ENCODE data around the gene IFITM2.
"Not testable (repeated sequence)": the region's sequence is repeated elsewhere in the genome, so short reads cannot be mapped to it uniquely, and the experiment has no call there.

Gene IFITM2

DNA sequence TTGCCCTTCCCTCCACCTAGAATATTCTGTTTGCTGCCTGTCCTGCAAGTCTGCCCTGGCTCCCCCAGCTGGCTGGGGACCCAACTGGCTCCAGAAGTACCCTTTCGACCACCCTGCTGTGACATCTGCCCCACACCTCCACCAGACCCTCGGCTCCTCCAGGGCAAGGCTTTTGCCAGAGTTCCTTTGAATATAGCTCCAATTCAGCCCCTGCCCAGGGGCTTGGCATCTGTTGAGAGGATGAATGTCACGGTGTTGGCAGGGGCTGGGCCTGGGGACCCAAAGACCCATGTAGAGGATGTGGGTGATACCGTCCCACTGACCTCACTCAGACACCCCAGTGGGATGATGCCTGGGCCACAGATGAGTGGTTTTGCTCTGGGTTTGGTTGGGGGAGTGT is 25.4 kb upstream of the IFITM2 start:
- no peak for DNase-seq

DNA sequence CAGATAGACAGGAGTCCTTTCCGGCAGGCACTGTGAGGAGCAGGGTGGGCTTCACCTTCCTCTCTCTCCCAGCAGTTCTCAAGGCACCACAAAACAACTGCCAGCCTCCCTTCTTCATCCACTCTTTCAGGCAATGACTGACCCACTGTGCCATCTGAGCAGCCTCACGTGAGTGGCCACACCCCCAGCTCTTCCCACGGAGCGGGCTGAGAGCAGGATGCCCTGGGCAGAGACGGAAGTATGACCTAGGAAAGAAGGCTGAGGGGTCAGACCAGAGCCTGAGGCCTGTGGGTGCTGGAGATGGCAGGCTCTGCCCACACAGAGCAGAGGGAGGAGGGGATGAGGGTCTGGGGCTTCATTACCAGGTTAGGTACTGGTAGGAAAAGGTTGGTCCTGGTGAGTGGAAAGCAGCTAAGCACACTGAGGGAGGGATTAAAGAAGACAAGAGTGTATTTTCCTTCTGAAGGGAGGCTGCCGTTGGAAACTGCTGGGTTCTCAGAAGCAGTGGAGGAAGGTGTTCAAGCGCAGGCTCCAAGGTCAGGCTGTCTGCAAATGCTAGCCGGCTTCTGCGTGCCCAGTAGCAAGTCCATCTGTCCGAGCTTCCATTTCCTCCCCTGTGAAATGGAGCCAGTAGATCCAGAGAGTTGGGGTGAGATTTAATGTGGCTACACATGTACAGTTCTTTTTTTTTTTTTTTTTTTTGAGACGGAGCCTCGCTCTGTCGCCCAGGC is 24.8 kb upstream of the IFITM2 start:
- DNase-seq, result no peak

DNA sequence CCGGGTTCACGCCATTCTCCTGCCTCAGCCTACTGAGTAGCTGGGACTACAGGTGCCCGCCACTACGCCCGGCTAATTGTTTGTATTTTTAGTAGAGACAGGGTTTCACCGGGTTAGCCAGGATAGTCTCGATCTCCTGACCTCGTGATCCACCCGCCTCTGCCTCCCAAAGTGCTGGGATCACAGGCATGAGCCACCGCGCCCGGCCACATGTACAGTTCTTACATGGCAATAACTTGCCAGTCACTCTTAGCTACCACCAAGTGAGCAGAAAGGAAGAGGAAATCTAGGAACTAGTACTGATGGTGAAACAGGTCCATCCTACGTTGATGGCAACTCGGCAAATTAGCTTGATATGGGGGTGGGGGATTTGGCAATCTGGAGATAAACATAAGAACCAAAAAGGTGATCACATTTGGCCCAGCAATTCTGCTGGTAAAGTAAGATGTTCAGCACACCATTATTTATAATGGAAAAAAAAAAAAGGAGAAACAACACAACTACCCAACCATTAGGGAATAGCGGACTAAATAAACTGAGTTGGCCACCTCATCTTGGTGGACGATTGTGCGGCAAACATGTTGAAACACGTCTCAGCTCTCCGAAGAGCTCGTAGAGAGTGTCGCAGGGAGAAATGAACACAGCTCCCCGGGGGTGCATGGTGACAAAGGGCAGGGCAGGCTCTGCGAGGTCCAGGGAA is 24.1 kb upstream of the IFITM2 start:
- no peak for DNase-seq

DNA sequence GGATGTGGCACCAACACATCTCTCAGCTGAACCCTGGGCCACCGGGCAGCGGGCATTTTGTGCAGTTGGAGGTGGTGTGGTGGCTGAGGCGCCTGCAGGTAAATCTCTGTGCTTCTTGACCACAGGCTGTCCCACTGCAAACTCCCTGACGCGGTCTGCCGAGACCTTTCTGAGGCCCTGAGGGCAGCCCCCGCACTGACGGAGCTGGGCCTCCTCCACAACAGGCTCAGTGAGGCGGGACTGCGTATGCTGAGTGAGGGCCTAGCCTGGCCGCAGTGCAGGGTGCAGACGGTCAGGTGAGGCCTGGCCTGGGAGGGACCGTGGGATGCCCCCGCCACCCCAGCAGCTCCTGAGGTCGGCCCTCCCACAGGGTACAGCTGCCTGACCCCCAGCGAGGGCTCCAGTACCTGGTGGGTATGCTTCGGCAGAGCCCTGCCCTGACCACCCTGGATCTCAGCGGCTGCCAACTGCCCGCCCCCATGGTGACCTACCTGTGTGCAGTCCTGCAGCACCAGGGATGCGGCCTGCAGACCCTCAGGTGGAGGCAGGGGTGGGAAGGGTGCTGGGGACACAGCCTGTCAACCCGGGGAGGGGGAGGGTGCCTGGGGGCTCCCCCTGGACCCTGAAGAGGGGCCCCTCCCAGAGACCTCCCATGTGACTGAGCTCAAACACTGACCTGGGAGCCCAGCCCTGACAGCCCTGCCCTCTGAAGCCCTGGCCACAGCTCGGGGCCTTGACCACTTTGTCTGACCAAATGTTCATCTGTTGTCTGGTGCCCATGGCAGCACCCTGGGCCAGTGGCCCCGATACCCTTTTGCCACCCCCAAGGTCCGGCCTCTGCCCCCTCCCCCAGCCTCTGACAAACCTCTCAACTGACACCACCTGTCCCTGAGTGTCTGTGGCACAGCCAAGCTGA is 23.3 kb upstream of the IFITM2 start:
- DNase-seq, result no peak

DNA sequence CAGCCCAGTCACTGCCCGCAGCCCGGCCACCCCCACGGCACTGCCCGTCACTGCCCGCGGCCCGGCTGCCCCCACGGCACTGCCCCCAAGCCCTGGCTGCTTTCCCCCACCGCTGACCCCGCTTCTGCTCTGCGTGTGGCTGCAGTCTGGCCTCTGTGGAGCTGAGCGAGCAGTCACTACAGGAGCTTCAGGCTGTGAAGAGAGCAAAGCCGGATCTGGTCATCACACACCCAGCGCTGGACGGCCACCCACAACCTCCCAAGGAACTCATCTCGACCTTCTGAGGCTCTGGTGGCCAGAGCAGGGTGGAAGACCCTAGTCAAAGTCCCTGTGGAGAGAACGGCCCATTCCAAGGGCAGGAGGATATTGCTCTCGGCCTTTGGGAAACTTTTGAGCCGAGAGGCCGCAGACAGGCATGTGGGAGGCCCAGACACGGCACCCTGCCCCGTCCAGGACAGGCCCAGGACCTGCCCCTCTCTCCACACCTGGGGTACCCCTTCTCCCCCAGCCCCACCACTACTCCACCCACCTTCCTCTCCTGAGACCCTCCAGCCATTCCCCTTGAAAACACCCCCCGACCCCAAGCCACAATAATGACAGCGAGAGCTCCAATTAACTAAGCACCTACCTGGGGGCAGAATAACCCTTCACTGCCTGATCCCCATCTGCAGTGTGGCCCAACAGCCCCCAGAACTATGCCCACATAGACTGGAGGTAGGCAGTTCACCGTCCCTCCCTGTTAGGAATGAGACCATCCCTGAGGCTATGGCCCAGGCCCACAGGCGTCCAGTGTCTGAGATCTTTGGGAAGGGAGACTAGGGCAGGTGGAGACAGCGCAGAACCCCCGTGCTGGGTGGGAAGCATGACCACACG is 22.4 kb upstream of the IFITM2 start:
- no peak for DNase-seq

DNA sequence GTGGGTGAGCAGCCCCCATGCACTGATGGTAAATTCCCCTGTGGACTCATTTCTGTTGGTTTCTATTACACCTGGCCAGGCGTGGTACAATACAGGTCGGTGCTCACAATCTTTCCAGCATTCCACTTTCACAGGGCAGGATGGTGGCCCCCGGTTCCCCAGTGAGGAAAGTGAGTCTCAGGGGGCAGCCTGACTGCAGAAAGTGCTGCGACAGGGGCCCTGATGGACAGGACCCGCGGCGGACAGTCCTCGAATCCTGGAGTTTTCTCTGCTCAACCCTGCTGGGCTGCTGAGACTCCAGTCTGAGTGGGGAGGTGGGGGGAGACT is 21.8 kb upstream of the IFITM2 start:
- DNase-seq, result no peak

DNA sequence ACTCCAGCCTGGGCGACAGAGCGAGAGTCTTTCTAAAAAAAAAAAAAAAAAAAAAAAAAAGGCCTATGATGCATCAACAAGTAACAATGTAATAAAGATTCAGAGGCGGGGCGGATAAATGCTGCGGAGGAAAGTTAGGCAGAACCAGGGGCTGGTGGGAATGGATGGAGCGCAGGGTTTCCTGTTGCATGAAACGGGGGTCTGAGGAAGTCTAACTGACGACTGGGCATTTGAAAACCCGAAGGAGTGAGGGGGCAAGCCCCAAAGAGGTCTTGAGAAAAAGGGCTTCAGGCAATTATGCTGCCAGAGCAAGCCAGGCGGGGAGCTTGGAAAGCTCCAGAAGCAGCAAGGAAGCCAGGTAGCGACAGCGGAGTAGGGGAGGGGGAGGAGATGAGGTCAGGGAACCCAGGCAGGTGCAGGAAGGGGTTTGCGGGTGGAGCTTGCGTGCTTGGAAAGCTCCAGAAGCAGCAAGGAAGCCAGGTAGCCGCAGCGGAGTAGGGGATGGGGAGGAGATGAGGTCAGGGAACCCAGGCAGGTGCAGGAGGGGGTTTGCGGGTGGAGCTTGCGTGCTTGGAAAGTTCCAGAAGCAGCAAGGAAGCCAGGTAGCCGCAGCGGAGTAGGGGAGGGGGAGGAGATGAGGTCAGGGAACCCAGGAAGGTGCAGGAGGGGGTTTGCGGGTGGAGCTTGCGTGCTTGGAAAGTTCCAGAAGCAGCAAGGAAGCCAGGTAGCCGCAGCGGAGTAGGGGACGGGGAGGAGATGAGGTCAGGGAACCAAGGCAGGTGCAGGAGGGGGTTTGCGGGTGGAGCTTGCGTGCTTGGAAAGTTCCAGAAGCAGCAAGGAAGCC is 20.4 kb upstream of the IFITM2 start:
- DNase-seq, result not testable (repeated sequence)

DNA sequence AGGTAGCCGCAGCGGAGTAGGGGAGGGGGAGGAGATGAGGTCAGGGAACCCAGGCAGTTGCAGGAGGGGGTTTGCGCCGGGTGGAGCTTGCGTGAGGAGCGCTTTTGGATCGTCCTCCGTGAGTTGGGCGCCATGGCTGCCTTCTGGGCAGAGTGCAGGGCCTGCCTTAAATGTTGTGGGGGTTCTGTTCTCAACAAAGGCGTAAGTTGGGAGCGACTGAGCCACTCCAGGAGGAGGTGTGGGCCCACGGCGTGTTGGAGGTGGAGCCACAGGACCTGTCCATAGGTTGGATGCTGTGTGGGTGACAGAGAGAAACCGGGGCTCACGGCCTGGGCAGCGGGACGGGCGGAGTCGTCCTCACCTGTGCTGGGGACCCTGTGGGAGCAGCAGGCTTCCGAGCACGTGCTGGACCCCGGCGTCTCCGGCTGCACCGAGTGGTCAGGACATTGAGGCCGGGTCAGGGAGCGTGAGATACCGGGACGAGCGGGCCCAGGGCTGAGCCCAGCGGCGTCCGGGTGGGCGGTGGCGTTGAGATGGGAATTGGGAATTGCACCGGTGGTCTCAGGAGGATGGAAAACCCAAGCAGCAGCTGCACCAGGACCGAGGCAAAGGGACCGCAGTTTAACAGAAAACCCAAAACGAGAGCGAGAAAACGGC is 19.7 kb upstream of the IFITM2 start:
- DNase-seq, result no peak

DNA sequence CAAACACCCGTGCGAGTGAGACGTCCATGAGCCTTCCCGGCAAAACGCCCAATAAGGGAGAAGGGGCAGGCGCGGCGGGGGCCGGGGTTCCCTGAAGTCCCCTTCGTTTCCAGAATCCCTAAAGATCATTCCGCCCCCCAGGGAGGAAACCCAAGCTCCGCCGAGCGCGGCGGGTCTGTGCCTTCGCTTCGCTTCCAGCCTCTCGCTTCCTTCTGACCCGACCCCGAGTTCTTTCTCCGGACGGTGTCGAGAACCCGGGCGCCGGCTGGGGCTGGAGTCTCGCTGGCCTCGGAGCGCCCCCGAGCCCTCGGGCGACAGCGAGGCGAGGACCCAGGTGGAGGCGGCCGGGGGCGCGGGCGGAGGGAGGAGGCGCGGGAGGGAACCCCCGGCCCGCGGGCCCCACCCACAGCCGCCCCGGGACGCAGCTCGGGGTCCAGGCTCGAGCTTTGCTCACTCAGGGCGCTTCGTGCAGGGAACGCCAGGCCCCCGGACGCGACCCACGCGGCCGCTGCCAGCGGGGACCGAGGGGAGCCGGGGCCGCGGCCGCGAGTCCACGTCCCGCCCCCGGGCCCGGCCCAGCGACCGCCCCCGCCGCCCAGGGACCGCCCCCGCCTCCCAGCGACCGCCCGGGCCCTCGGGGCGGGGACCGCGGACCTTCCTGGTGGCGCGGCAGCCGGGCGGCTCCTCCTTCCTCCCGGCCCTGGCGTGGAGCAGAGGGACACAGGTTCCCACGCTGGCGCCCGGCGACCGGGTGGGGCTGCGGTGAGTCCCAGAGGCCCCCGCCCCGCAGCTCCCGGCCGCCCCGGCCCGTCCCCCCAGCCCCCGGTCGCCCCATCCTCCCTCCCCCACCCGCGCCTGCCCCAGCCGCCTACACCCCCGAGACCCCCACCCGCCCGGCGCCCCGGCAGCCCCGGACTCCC is 18.9 kb upstream of the IFITM2 start, which contains the start of gene PGGHG:
PGGHG (plus strand) TSS at position 649 of the 920 bp plus-strand sequence. CDS start 691 bp downstream, outside the sequence.
- peak; percentile 29 for DNase-seq

DNA sequence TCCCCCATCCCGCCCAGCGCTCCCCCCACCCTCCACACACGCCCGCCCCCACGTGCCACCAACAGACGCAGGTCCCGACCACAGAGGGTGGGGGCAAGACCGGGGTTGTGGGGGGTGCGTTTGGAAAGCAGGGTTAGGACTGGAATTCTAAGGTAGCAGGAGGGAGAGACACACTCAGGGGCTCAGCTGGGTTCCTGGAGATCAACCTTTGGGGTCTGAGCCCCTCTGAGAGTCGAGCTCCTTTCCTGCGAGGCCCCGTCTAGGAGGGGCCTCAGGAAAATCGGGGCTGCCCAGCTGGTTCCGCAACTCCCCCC is 18.3 kb upstream of the IFITM2 start:
- no peak for DNase-seq

DNA sequence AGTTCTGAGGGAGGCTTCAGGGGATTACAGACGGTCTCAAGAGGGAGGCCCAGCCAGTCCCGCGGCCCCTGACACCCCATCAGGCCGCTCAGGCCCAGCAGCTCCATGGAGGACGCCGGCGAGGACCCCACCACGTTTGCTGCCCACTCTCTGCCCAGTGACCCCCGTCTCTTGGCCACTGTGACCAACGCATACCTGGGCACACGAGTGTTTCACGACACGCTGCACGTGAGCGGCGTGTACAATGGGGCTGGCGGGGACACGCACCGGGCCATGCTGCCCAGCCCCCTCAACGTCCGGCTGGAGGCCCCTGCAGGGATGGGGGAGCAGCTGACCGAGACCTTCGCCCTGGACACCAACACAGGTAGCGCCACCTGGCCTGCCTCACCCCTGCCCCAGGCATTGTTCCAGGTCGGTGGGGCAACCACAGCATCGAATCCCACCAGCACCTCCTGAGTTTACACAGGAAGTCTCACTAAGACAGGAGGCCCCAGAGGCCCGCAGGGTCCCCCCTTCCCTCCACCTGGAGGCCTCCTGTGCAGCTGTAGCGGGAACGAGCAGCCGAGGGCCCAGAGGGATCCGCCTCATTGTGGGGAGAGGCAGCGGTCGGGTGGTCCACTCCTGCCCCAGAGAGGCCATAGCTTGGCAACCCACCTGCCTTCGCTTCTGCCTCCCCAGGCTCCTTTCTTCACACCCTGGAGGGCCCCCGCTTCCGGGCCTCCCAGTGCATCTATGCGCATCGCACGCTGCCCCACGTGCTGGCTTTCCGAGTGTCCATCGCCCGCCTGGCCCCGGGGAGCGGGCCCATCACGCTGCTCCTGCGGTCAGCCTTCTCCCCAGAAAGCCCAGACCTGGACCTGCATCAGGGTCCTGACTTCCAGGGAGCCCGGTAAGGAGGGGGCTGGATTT is 17.6 kb upstream of the IFITM2 start:
- no peak for DNase-seq

DNA sequence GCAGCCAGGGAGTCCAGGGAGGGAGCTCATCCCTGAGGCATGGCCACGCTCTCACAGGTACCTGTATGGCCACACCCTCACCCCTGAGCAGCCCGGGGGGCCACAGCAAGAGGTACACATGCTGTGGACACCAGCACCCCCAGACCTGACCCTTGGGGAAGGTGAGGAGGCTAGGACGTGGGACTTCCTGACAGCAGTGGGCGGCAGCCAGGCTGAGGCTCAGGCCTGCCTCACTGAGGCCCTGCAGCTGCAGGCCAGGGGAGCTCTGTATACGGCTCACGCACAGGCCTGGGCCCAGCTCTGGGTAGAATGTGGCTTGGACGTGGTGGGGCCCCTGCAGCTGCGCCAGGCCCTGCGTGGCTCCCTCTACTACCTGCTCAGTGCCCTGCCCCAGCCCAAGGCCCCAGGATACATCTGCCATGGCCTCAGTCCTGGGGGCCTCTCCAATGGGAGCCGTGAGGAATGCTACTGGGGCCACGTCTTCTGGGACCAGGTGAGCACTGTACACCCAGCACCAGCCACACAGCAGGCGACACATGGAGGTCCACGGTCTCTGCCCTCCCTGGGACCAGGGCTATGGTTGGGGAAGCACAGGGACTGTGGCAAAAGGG is 16.9 kb upstream of the IFITM2 start:
- no peak for DNase-seq

DNA sequence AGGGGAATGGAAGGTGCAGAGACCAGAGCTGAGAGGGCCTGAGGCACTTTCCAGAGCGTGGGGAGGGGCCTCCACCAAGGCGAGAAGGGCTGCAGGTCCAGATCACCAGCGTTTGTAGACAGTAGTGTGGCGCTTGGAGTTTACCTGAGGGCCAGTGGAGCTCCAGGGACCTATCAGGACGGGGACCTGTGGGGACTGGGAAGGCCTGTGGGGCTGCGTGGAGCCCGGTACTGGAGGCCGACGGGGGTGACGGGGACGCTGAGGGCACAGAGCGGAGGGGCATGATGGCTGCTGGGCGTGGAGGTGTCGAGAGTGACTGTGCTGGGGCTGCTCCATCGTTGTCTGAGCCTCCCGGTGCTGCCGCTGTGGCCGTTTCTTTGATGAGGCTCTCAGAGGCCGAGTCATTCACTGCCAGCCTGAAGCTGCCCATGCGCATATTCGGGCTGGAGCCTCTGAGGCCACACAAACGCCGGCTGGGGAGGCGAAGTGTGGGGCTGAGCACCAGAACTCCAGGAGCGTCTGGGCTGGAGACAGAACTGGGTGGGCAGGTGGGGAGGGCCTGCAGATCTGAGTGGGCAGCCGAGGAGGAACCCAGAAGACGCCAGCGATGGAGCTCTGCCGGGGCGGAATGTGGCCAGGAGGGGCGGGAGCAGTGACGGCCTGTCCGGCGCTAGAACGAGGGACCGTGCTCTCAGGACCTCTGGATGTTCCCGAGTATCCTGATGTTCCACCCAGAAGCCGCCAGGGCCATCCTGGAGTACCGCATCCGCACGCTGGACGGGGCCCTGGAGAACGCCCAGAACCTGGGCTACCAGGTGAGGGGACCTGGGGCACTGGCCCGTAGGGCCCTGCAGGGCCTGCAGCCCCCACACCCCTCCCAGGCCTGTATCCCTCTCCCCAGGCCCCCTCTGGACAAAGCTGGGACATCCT is 16.1 kb upstream of the IFITM2 start:
- no peak for DNase-seq

DNA sequence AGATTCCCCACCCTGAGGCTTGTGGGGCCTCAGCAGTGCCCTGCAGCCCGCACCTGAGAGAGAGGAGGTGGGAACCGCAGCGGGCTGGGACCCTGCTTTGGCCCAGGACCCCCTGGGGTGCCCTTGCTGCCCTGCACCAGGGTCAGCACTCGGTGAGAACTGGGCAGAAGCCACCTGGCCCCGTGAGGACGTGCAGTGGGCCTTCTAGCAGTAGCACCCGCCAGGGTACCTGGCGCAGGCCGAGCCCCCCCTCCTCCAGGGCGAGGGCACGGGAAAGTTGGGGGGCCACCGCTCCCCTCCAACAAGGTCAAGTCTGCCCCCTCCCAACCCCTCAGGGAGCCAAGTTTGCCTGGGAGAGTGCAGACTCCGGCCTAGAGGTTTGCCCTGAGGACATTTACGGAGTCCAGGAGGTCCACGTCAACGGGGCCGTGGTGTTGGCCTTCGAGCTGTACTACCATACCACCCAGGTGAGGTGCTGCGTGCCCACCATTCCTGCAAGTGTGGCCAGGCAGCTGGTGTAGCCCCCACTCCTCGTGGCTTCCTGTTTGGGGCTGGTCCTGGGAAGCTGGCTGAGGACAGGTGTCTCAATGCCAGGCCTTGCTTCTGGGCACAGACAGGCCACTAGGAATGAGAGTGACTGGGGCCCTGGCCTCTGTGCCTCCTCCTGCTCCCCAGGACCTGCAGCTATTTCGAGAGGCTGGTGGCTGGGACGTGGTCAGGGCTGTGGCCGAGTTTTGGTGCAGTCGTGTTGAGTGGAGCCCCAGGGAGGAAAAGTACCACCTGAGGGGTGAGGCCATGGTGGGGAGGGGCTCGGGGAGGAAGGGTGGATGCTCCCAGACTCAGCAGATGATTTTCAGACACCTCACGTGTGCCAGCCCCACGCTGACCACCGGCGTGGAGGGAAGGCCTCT is 15.2 kb upstream of the IFITM2 start:
- no peak for DNase-seq

DNA sequence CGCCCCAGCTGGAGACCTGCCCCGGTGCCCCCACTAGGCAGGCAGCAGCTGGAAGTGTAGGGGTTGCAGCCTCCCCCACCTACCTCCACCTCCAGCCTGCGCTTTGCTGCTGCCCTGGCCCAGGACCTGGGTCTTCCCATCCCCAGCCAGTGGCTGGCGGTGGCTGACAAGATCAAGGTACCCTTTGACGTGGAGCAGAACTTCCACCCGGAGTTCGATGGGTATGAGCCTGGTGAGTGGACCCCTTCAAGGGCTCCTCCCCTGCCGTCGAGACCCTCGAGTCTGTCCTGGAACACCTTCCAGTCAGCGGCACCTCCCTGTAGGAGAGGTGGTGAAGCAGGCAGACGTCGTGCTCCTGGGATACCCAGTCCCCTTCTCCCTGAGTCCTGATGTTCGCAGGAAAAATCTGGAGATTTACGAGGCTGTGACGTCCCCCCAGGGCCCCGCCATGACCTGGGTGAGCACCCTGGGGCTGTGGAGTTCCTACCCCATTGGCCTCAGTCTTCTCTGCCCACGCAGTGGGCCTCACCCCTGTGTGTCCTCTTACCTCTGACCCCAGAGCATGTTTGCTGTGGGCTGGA is 14.3 kb upstream of the IFITM2 start:
- DNase-seq, result no peak
